GM19023 (cell line): ENCODE results near the gene FAM234B.

ENCODE experiments used
- ATAC-seq: cut with Tn5 transposase; IDR thresholded peaks from one replicate; pipeline ENCODE4 v1.9.1; 2021; ENCODE audit warnings: mild to moderate bottlenecking, moderate library complexity; ENCODE audit not compliant: unreplicated experiment

FAM234B gene, protein sequence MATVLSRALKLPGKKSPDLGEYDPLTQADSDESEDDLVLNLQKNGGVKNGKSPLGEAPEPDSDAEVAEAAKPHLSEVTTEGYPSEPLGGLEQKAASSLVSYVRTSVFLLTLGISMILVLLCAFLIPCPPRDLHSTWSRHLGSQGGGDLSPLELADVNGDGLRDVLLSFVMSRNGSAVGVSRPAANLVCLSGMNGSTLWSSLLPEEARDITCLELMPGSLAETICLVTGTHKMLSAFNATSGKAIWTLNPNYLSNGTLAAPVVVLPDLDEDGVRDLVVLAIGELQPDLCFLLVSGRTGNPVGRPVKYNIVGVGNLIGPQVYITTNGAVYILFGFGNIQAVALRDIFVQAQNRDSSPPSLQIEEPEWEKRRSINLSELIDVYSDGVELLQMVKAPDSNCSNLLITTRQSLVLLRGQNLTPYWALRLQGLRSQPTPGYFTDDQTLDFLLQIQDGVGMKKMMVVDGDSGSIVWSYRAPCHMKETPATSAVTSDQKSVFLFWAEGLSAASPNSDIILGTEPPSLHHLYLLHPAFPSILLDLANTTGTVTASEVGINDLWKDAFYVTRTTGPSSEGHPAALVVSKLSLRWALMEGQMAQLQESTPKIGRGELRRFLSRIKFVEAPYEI

DNA sequence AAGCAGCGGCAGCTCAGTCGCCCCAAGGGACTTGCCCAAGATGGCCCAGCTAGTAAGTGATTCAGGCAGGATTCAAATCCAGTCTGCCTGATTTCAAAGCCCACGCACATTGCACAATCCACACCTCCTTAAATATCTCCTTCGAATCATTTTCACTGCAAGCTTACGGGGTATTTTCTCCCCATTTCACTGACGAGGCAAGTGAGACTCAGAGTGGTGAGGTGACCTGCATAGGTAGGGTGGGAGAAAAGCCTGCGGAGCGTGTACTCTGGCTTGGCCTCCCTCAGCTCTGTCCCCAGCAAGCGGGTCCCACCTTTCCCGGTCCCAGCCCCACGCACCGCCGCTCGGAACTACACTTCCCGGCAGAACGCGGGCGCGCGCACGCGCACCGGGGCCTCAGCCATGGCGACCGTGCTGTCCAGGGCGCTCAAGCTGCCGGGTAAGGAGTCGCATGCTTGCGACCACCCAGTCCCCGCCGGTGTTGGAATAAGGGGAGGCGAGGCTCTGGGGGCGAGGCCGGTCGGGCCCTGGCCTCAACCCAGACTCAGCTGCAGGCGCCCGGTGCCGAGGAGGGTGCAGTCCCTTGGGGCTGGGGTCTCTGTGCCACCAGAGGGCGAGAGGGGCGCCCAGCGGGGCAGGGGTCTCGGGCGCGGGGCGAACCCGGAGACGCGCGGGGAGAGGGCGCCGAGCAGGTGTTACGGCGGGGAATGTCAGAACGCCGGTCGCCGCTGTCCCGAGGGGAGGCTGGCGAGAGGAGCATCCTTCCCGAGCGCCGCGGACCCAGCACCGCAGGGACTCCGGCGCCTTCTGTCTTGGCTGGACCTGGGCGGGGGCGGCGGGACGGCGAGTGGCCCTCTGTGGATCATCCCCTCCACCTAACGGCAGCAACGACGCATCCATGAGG, at the start of gene FAM234B:
TSS of gene FAM234B (plus strand) at position 380 of the 904 bp plus-strand sequence. CDS start at position 403, 23 bp downstream.
- ATAC-seq = peak; percentile 90

GRCh38 chr12:12995088-12995487, 49.1 kb upstream of the FAM234B start:
- ATAC-seq = no peak

GRCh38 chr12:12996209-12996608, 48.0 kb upstream of the FAM234B start:
- no peak for ATAC-seq

DNA sequence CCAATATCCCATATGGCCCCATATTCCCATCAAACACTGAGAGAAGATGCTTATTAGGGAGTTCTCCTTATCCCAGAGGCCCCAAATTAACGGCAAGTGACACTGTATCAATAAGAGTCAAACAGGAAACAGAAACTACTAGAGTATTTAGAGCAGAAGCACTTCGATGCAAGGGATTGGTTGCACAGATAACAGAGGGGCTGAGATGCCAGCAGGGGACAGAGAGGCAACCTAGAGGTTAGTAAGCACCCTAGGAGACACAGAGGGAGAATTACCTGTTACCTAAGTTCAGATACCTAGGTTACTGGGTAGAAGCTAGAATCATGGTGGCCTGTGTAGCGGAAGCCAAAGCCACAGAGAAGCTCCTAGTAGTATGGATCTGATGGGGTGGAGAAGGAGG, 47.0 kb upstream of the FAM234B start:
- ATAC-seq = no peak

DNA sequence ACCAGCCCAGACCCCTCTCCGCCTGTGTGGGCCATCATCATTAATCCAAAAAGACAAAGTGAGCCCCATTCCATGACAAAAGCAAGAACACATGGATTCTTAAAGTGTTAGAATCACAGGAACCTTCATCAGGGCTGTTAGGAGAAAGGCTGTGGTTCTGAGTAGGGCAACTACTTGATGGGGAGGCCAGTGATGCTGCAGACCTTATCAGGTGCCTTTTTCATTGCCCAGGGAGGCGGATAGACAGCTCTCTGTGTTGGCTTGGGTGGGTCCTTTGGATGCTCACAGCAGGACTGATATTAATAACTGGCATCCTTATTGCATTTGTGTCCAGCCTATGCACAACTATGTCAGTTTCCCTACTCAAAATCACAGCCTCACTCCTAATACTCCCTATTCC, 46.4 kb upstream of the FAM234B start:
- no peak for ATAC-seq

- no peak for ATAC-seq
These were observed 45.9 kb upstream of the FAM234B start for GRCh38 chr12:12998248-12998647.

DNA sequence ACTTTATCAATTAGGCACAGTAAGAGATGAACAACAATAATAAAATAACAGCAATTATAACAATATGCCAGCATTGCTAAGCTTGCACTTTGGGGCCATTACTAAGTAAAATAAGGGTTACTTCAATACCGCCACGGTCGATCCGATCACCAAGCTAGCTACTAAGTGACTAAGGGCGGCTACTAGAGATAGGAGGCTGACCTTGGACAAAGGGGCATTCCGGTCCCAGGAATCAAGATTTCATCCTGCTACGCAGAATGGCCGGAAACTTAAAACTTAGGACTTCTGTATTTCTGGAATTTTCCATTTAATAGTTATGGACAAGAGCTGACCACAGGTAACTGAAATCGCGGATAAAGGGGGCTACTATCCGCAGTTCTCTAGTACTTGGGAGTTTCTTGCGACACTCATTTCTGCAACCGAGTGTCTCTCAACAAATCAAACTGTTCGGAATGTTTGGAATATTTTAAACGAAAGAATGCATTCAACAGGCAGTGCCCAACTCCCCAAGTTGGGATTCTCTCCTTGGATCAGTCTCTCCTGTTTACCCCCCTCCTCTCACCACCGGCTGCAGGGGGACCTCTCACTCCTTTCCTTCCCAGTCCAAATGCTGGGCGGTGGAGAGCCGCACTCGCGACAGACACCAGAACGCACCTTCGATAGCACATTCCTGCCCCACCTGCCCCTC, 44.8 kb upstream of the FAM234B start:
- ATAC-seq = no peak

DNA sequence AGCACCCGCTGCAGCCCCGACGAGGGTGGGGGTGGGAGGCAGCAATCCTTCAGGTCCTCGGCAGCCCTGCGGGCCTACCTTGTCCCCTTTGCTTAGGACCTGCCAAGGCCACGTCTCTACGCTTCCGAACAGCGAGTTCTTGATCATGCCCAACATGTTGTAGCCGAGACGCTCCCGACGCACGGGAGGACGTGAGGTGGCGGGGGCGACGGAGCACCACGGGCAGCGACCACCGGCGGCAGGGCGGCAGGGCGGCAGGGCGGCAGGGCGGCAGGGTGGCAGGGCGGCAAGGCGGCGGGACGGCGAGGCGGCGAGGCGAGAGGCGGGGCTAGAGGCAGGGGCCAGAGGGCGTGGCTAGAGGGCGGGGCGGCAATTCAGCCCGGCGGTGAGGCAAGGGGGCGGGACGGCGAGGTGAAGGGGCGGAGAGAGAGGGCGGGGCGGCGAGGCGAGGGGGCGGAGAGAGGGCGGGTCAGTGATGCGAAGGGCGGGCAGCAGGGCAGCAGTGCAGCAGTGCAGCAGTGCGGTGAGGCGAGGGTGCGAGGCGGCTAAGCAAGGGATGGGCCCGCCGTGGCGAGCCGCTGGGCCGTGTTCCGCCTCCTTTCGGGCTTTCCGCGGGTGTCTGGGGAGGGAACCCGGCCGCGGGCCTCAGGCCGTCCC, 44.1 kb upstream of the FAM234B start, which contains the start of gene HEBP1:
TSS of gene HEBP1 (minus strand) at position 307 of the 657 bp plus-strand sequence. CDS start at position 156, 151 bp downstream.
- ATAC-seq = peak; percentile 89

GRCh38 chr12:13000616-13000924, 43.6 kb upstream of the FAM234B start:
- peak; percentile 24 for ATAC-seq

DNA sequence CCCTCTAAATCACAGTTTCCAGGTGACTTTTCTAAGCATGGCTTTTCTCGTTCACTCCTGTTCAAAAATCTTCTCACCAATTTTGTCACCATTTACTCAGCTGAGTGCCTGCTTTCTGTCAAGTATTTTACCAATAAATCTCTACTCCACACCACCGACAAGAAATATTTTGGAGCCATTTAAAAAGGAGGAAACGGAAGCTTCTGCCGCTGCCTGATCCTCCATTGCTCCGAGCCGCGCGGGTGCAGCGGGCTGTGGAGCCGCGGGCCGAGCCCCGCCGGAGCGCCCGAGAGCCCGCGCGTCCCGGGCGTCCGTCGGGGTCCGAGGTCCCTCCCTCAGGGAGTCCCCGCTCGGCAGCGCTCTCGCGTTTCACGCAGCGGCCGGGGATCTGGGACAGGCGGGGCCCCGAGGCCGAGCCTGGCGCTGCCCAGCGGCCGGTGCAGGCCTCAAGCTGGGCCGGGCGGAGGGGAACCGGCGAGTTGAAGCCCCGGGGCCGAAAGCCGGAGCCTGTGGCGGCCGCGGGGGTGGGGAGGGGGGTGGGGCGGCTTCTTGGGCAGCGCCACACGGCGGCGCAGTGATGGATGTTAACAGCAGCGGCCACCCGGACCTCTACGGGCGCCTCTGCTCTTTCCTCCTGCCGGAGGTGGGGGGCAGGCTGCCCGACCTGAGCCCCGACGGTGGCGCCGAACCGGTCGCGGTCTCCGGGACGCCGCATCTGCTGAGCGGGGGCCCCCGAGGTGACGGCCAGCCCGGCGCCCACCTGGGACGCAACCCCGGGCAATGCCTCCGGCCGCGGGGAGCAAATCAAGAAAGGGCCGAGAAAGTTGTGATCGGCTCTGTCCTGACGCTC, 43.0 kb upstream of the FAM234B start:
- ATAC-seq = peak; percentile 17

DNA sequence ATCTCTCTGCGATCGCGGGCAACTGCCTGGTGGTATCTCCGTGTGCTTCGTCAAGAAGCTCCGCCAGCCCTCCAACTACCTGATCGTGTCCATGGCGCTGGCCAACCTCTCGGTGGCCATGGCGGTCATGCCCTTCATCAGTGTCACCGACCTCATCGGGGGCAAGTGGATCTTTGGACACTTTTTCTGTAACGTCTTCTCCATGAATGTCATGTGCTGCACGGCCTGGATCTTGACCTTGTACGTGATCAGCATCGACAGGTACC, 42.5 kb upstream of the FAM234B start:
- no peak for ATAC-seq

- ATAC-seq = no peak
These were observed 41.7 kb upstream of the FAM234B start for GRCh38 chr12:13002301-13003097.

GRCh38 chr12:13004361-13004760, 39.8 kb upstream of the FAM234B start:
- ATAC-seq = no peak

GRCh38 chr12:13004986-13005385, 39.2 kb upstream of the FAM234B start:
- ATAC-seq = no peak

DNA sequence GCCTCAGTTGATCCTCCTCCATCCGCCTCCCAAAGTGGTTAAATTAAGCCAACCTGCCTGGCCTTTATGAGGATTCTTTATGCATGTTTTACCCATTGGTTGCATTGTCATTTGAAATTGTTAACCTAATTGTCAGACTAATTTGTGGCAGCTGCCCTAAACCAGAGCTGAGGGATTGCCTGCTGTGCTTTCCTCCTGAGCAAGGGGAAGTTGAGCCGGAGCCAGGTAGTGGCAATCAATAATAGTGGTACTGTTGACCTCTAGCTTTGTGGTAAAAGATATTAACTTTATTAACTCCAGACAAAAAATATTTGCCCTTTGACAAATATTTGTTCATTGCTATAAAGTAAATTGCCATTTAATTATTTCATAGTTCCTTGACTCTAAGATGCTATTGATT, 38.5 kb upstream of the FAM234B start:
- no peak for ATAC-seq

DNA sequence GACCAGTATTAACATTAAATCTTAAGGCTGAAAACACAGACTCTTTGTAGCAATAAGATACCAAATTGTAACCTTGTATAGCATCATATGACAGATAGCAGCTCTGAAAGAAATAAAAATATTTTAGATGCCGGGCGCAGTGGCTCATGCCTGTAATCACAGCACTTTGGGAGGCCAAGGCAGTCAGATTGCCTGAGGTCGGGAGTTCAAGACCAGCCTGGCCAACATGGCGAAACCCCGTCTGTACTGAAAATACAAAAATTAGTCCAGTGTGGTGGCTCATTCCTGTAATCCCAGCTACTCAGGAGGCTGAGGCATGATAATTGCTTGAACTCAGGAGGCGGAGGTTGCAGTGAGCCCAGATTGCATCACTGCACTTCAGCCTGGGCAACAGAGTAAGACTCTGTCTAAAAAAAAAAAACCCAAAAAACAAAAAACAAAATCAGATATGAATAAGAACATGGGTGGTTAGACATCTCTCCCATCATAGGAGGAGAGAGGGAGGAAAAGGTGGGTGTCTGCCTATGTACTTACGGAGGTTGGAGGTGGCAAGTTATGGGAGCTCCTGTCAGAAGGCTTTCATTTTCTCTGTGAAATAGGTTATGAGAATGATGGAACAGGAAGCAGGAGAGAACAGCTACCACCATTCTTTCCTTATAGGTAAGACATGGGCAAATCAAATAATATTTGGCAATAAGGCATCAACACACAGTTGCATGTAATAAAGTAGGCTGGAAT, 36.5 kb upstream of the FAM234B start:
- ATAC-seq = no peak

- ATAC-seq = no peak
These were observed 35.3 kb upstream of the FAM234B start for GRCh38 chr12:13008741-13009380.

GRCh38 chr12:13011098-13011497, 33.1 kb upstream of the FAM234B start:
- no peak for ATAC-seq
